H9 (cell line): ENCODE measurements around the gene EFHD1. TPM values are rescaled to one million over a fixed set of nuclear protein-coding genes. Genes with fewer than 3 reads are reported as not detected.

Source experiments
- DNase-seq: peaks from one replicate; pipeline ENCODE4 v3.0.0-alpha.2; 2017
- H2AFZ ChIP-seq: one replicate; pipeline ENCODE4 v1.6.1; 2013; ENCODE audit warnings: mild to moderate bottlenecking, low read length, control low read depth, moderate library complexity
- H2AK5ac ChIP-seq: 2 replicates; pipeline ENCODE4 v1.6.1; 2013; ENCODE audit warnings: low read length, control low read depth, mixed read lengths; ENCODE audit not compliant: insufficient read length
- H2BK120ac ChIP-seq: one replicate; pipeline ENCODE4 v1.6.1; 2013; ENCODE audit warnings: low read depth, mild to moderate bottlenecking, low read length, control low read depth, inconsistent platforms; ENCODE audit not compliant: poor library complexity, severe bottlenecking
- H2BK12ac ChIP-seq: 2 replicates; pipeline ENCODE4 v1.6.1; 2013; ENCODE audit warnings: low read length, control low read depth, mixed read lengths, low read depth; ENCODE audit not compliant: insufficient read length
- H2BK15ac ChIP-seq: 2 replicates; pipeline ENCODE4 v1.6.1; 2013; ENCODE audit warnings: low read depth, low read length, control low read depth
- H2BK20ac ChIP-seq: one replicate; pipeline ENCODE4 v1.6.1; 2013; ENCODE audit warnings: low read depth, mild to moderate bottlenecking, low read length, control low read depth, inconsistent platforms; ENCODE audit not compliant: poor library complexity, severe bottlenecking
- H2BK5ac ChIP-seq: 2 replicates; pipeline ENCODE4 v1.6.1; 2013; ENCODE audit warnings: low read length, control low read depth, mixed read lengths; ENCODE audit not compliant: insufficient read length
- H3K14ac ChIP-seq: 2 replicates; pipeline ENCODE4 v1.6.1; 2013; ENCODE audit warnings: low read length, control low read depth; ENCODE audit not compliant: insufficient read depth
- H3K18ac ChIP-seq: 2 replicates; pipeline ENCODE4 v1.6.1; 2013; ENCODE audit warnings: low read depth, mild to moderate bottlenecking, mixed read lengths, low read length, control low read depth; ENCODE audit not compliant: insufficient read length
- H3K23ac ChIP-seq: 2 replicates; pipeline ENCODE4 v1.6.1; 2013; ENCODE audit warnings: low read length, control low read depth, mixed read lengths, low read depth; ENCODE audit not compliant: insufficient read length
- H3K23me2 ChIP-seq: 2 replicates; pipeline ENCODE4 v1.6.1; 2013; ENCODE audit warnings: low read depth, mild to moderate bottlenecking, mixed read lengths, low read length, control low read depth; ENCODE audit not compliant: insufficient read length, poor library complexity, severe bottlenecking
- H3K27ac ChIP-seq: 2 replicates; pipeline ENCODE4 v1.5.1; 2013; ENCODE audit warnings: low read length, control low read depth, mixed read lengths, low read depth; ENCODE audit not compliant: insufficient read length
- H3K27me3 ChIP-seq: 2 replicates; pipeline ENCODE4 v1.6.1; 2013; ENCODE audit warnings: low read length, control low read depth, inconsistent platforms; ENCODE audit not compliant: insufficient read depth
- H3K4ac ChIP-seq: 2 replicates; pipeline ENCODE4 v1.6.1; 2013; ENCODE audit warnings: low read depth, mild to moderate bottlenecking, control low read depth, inconsistent platforms, low read length, moderate library complexity
- H3K4me1 ChIP-seq: 2 replicates; pipeline ENCODE4 v1.6.1; 2013; ENCODE audit warnings: low read length, control low read depth, inconsistent platforms; ENCODE audit not compliant: insufficient read depth
- H3K4me2 ChIP-seq: 2 replicates; pipeline ENCODE4 v1.6.1; 2013; ENCODE audit warnings: low read length, control low read depth, mixed read lengths; ENCODE audit not compliant: insufficient read length, insufficient read depth
- H3K56ac ChIP-seq: 2 replicates; pipeline ENCODE4 v1.6.1; 2013; ENCODE audit warnings: low read depth, mild to moderate bottlenecking, mixed read lengths, low read length, control low read depth; ENCODE audit not compliant: insufficient read length
- H3K79me1 ChIP-seq: 2 replicates; pipeline ENCODE4 v1.6.1; 2013; ENCODE audit warnings: low read depth, mild to moderate bottlenecking, moderate library complexity, low read length, control low read depth, inconsistent platforms; ENCODE audit not compliant: insufficient read depth, poor library complexity, severe bottlenecking
- H3K79me2 ChIP-seq: 2 replicates; pipeline ENCODE4 v1.6.1; 2013; ENCODE audit warnings: low read length, control low read depth, inconsistent platforms; ENCODE audit not compliant: insufficient read depth
- H3K9ac ChIP-seq: 2 replicates; pipeline ENCODE4 v1.6.1; 2013; ENCODE audit warnings: low read length, control low read depth, mixed read lengths; ENCODE audit not compliant: insufficient read length; ENCODE audit errors: extremely low read depth
- H3K9me3 ChIP-seq: one replicate; pipeline ENCODE4 v1.6.1; 2013; ENCODE audit warnings: low read depth, low read length, inconsistent platforms; ENCODE audit not compliant: control insufficient read depth
- H3T11ph ChIP-seq: one replicate; pipeline ENCODE4 v1.6.1; 2013; ENCODE audit warnings: mild to moderate bottlenecking, low read length, control low read depth, inconsistent platforms
- H4K20me1 ChIP-seq: one replicate; pipeline ENCODE4 v1.6.1; 2013; ENCODE audit not compliant: control insufficient read depth, insufficient read length, insufficient read depth
- H4K5ac ChIP-seq: 2 replicates; pipeline ENCODE4 v1.6.1; 2013; ENCODE audit warnings: low read depth, mild to moderate bottlenecking, mixed read lengths, low read length, control low read depth; ENCODE audit not compliant: insufficient read length
- H4K8ac ChIP-seq: replicated peaks from 2 replicates; pipeline ENCODE4 v1.6.1; 2013; ENCODE audit warnings: low read length, control low read depth, mixed read lengths, low read depth; ENCODE audit not compliant: insufficient read length
- H4K91ac ChIP-seq: 2 replicates; pipeline ENCODE4 v1.6.1; 2013; ENCODE audit warnings: low read depth, mild to moderate bottlenecking, moderate library complexity, mixed read lengths, low read length, control low read depth; ENCODE audit not compliant: insufficient read length
- H3K27ac Mint-ChIP-seq, 3 experiments: 2 replicates in 2 of 3; 3 replicates in 1 of 3; pipeline ENCODE4 v1.8.0; 2020 to 2021; ENCODE audit warnings: mixed read lengths in 3 of 3, mild to moderate bottlenecking in 1 of 3, moderate library complexity in 1 of 3
- H3K27me3 Mint-ChIP-seq: 2 replicates; pipeline ENCODE4 v1.8.0; 2021; ENCODE audit warnings: low read depth, mild to moderate bottlenecking, moderate library complexity, mixed read lengths
- H3K36me3 Mint-ChIP-seq, 3 experiments: 2 replicates in 2 of 3; 3 replicates in 1 of 3; pipeline ENCODE4 v1.8.0; 2020 to 2021; ENCODE audit warnings: low read depth in 3 of 3, mixed read lengths in 3 of 3; ENCODE audit not compliant: insufficient read depth in 1 of 3
- H3K4me1 Mint-ChIP-seq, 2 experiments: 2 replicates each; pipeline ENCODE4 v1.8.0; 2020; ENCODE audit warnings: mixed read lengths in 2 of 2
- H3K4me3 Mint-ChIP-seq, 2 experiments: 2 replicates in 1 of 2; 3 replicates in 1 of 2; pipeline ENCODE4 v1.8.0; 2020 to 2021; ENCODE audit warnings: mild to moderate bottlenecking in 2 of 2, mixed read lengths in 2 of 2, moderate library complexity in 1 of 2
- H3K9me3 Mint-ChIP-seq, 2 experiments: 2 replicates in 1 of 2; 3 replicates in 1 of 2; pipeline ENCODE4 v1.8.0; 2020; ENCODE audit warnings: mild to moderate bottlenecking in 2 of 2, mixed read lengths in 2 of 2, moderate library complexity in 1 of 2
- WGBS: extraction: QIAGEN DNeasy Blood & Tissue Kit; methylation state at CpG from one replicate; pipeline ENCODE4 v1.1.7; 2013; ENCODE audit warnings: missing lambda C conversion rate, low lambda C conversion rate, mixed read lengths; ENCODE audit not compliant: insufficient read length; ENCODE audit errors: extremely low coverage; 5-methylcytosine and 5-hydroxymethylcytosine counted together
- total RNA-seq: library from RNA; stranded (reverse); gene quantifications from 2 replicates; pipeline ENCODE4 v1.2.1, GENCODE V29; 2021
- TF ChIP-seq, protein P1 (sequence below): fragments of 200-600 bp; sonication (generic); conservative IDR thresholded peaks from 3 replicates; pipeline ENCODE4 v1.8.0; 2021; ENCODE audit warnings: antibody characterized with exemption, mild to moderate bottlenecking

The EFHD1 gene
- total RNA-seq, 1 experiment from 2014 or later = 2.8 TPM

DNA sequence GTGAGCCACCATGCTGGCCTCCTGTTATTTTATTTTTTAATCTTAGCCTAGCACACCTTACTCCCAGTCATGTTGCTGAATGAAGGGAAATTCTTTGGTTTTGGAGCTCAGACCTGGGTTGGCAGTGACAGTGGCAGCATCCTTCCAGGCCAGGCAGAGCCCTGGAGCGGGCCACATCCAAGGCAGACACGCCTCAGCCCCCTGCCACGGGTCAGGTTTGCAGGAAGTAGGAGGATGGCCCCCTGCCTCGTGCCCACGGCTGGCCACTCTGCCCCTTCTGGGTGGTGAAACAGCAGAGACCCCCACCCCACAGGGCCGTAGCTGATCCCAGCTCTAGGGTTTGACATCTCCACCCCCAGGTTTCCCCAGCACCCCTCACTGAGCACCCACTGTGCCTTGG, 11.7 kb downstream of the EFHD1 start:
- no peak overlapping the region for H2BK15ac ChIP-seq

More for the DNA sequence above, 11.7 kb downstream of the EFHD1 start:
- Histone ChIP-seq H3K4me1 (no peaks in the 10 kb centered on the region), H2BK120ac (no peak overlapping the region), H3K9ac (no peak overlapping the region), H3K23ac (no peak overlapping the region), H3K79me1 (no peaks in the 10 kb centered on the region), H4K20me1 (no peaks in the 10 kb centered on the region), H3K4ac (no peak overlapping the region), H3K56ac (no peak overlapping the region), H2BK5ac (no peak overlapping the region), H4K91ac (no peak overlapping the region), H3K4me2 (no peak overlapping the region), H2AFZ (no peak overlapping the region), H3K27ac (no peak overlapping the region), H3K9me3 (no peaks in the 10 kb centered on the region), H2AK5ac (no peak overlapping the region), H2BK20ac (no peak overlapping the region), H3K18ac (no peak overlapping the region), H3T11ph (no peak overlapping the region), H4K8ac (no peak overlapping the region), H3K23me2 (no peaks in the 10 kb centered on the region), H3K14ac (no peak overlapping the region; the same call in 1 of the 2 replicates), H4K5ac (no peak overlapping the region), H2BK12ac (no peak overlapping the region), H3K79me2 (no peaks in the 10 kb centered on the region), H3K27me3 (no peaks in the 10 kb centered on the region)
- TF ChIP-seq, protein P1, sequence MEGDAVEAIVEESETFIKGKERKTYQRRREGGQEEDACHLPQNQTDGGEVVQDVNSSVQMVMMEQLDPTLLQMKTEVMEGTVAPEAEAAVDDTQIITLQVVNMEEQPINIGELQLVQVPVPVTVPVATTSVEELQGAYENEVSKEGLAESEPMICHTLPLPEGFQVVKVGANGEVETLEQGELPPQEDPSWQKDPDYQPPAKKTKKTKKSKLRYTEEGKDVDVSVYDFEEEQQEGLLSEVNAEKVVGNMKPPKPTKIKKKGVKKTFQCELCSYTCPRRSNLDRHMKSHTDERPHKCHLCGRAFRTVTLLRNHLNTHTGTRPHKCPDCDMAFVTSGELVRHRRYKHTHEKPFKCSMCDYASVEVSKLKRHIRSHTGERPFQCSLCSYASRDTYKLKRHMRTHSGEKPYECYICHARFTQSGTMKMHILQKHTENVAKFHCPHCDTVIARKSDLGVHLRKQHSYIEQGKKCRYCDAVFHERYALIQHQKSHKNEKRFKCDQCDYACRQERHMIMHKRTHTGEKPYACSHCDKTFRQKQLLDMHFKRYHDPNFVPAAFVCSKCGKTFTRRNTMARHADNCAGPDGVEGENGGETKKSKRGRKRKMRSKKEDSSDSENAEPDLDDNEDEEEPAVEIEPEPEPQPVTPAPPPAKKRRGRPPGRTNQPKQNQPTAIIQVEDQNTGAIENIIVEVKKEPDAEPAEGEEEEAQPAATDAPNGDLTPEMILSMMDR = no peak
- peaks cover 12% of the 10 kb centered on the region; the same call in 1 of the 2 replicates for H3K27me3 Mint-ChIP-seq
- no peak for DNase-seq
- H3K9me3 Mint-ChIP-seq = peaks cover 0 to 1% of the 10 kb centered on the region in 2 experiments; a peak in 1 of 5 replicates
- no peaks in the 10 kb centered on the region; a peak in 2 of 7 replicates for H3K36me3 Mint-ChIP-seq
- WGBS = no CpG with 5 or more reads among the region's 6 CpGs
- H3K4me1 Mint-ChIP-seq = peaks cover 6 to 19% of the 10 kb centered on the region in 2 experiments; a peak in 2 of 4 replicates
- H3K4me3 Mint-ChIP-seq = no peak overlapping the region
- H3K27ac Mint-ChIP-seq = no peak overlapping the region; a peak in 1 of 7 replicates
